H4 (cell line): ENCODE results near the gene MIS18BP1. TPM values are rescaled to one million over a fixed set of nuclear protein-coding genes. Genes with fewer than 3 reads are reported as not detected.

ENCODE experiments used
- total RNA-seq: library from RNA; depleted of rRNA; stranded (reverse); fragments of >200 nt; shearing (Covaris generic); gene quantifications from 2 replicates; pipeline ENCODE4 v1.2.3, GENCODE V29; 2014; rRNA removed

Gene MIS18BP1
- total RNA-seq, 1 experiment from 2014 or later = 15.8 TPM

Other genes starting within 250 kb of the MIS18BP1 start
- gene PRPF39, start 169.1 kb downstream of the MIS18BP1 start, total RNA-seq = 11.5 and 13.7 TPM in 2 replicates
- 48.5 and 65.8 TPM in 2 replicates for gene FKBP3, start 118.7 kb downstream of the MIS18BP1 start, total RNA-seq
- 4.6 and 5.9 TPM in 2 replicates for gene FANCM, start 117.3 kb downstream of the MIS18BP1 start, total RNA-seq